T follicular helper cell (primary cell): ENCODE results near the gene BIRC5.

Experiments used
- DNase-seq: peaks from one replicate; pipeline ENCODE4 v3.0.0-alpha.2; 2020; ENCODE audit warnings: low read depth

The BIRC5 gene

GRCh38 chr17:78184351-78184750 lies 29.7 kb upstream of the BIRC5 start:
- DNase-seq = no peak

DNA sequence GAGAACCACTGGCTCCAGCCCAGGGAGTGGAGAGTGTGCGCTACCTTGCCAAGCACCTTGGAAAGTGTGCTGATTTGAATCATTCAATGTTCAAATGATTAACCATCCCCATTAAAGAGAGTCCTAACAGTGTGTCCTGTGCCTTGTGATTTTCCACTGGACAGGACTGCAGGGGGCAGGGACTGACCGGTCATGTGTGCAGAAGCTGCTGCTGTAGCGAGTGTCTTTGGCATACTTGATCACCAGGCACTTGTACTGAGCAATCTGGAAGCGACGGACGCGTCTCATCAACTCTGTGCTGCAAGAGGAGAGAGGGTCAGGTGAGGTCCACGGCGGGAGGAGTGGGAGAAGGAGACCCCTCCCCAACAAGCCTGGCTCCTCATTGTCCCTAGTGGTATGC lies 29.2 kb upstream of the BIRC5 start:
- no peak for DNase-seq

DNA sequence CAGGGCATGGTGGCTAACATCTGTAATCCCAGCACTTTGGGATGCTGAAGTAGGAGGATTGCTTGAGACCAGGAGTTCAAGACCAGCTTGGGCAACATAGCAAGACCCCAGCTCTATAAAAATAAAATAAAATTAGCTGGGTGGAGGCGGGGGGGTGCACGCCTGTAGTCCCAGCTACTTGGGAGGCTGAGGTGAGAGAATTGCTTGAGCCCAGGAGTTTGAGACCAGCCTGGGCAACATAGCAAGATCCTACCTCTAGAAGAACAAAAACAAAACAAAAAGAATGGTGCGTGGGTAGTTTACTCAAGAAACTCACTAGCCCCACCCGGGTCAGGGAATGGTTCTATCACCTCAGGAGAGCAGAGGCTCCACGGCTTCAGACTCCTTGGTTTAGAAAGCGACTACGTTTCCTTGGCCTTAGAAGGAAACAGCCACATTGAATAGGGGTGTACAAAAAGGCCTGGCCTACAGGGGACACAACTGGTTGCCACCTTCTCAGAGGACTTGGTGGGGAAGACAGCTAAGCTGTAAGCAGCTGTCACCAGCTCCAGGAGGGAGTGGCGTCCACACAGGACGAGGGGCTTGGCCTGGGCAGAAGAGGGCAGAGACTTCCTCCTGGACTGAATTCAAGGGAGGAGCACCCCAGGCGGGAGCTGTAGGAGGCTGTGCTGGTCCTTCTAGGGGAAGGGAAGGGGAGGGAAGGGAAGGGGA lies 27.9 kb upstream of the BIRC5 start:
- DNase-seq = no peak

DNA sequence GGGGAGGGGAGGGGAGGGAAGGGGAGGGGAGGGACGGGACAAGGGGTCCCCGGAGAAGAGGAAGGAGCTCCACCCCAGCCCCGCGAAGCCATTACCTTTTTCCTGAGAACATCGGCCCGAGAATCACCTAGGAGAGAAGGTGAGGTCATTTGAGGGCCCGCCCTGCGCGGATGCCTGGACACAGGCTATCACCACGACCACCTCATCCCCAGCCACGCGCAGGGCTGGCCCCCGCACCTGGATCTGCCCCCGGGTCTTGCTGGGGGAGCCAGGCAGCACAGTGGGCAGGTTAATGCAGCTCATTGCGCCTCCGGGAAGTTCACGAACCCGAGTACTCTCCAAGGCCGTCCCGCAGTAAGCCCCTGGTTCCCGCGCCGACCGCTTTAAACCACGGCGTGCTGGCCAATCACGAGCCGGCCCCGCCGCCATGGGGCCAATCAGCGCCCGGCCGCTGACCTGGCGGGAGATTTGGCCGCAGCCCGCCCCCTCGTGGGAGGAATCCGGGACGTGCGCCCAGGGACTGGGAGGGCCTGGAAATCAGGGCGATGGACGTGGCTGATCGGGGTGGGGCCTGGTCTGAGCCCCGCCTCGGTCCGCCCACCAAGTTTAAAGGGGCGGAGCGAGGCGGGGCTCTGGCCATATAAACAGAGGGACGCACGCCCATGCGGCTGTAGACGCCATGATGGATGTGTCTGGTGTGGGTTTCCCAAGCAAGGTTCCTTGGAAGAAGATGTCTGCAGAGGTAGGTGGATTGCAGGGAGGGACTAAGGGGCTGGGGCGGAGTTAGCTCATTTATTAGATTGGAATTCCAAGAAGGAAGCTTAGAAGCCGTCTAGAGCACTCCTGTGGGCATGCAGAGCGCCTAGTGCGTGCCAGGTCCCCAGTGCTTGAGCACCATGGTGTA lies 27.1 kb upstream of the BIRC5 start, which contains the start of the genes AFMID and TK1:
Gene AFMID (plus strand): TSS at position 671 of the 904 bp plus-strand sequence. CDS start 9 bp downstream, at position 680.
Gene TK1 (minus strand): TSS at position 361 of the 904 bp plus-strand sequence. CDS start 58 bp downstream, at position 303.
- DNase-seq = peak; percentile 57

GRCh38 chr17:78196716-78197115 lies 17.3 kb upstream of the BIRC5 start:
- no peak for DNase-seq

GRCh38 chr17:78197147-78197832 lies 16.8 kb upstream of the BIRC5 start:
- no peak for DNase-seq

DNA sequence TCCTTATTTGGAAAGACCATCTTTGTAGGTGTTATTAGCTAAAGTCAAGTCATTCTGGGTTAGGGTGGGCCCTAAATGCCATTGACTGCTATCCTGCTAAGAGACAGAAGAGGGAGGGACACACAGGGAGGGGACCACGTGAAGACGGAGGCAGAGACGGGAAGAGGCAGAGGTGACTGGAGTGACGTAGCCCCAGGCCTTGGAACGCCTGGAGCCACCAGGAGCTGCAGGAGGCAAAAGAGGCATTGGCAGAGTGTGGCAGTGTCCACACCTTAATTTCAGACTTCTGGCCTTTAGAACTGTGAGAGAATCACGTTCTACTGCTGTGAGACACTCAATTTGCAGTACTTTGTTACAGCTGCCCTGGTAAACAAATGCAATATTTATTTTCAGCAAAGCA lies 13.6 kb upstream of the BIRC5 start:
- DNase-seq = no peak

- no peak for DNase-seq
These were observed 11.4 kb upstream of the BIRC5 start for GRCh38 chr17:78202666-78203065.

- no peak for DNase-seq
These were observed 9.5 kb upstream of the BIRC5 start for GRCh38 chr17:78204387-78205123.

GRCh38 chr17:78205124-78205775 lies 8.8 kb upstream of the BIRC5 start:
- DNase-seq = no peak

DNA sequence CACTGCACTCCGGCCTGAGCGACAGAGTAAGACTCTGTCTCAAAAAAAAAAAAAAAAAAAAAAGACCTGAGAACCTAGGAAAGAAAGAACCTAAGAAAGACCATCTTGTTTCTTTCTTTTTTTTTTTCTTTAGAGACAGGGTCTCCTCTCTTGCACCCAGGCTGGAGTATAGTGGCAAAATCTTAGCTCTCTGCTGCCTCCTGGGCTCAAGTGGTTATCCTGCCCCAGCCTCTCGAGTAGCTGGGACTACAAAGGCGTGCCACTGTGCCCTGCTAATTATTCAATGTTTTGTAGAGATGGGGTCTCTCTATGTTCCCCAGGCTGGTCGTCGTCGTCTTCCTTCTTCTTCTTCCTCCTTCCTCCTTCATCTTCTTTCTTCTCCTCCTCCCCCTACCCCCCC lies 7.8 kb upstream of the BIRC5 start:
- no peak for DNase-seq

DNA sequence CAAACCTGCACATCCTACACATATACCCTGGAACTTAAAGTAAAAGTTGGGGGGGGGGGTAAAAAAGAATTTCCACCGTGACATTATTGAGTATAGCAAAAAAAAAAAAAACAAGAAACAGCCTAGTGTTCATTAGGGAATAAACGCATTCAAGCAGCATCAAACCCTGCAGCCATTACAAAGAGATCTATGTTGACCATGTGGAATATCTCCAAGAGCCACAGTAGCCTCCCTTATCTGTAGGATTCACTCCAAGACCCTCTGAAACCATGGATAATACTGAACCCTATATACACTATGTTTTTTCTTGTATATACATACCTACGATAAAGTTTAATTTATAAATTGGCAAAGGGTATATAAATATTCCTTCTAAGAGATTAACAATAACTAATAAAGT lies 5.6 kb upstream of the BIRC5 start:
- DNase-seq = no peak

- DNase-seq = no peak
These were observed 3.9 kb upstream of the BIRC5 start for GRCh38 chr17:78210111-78210510.

DNA sequence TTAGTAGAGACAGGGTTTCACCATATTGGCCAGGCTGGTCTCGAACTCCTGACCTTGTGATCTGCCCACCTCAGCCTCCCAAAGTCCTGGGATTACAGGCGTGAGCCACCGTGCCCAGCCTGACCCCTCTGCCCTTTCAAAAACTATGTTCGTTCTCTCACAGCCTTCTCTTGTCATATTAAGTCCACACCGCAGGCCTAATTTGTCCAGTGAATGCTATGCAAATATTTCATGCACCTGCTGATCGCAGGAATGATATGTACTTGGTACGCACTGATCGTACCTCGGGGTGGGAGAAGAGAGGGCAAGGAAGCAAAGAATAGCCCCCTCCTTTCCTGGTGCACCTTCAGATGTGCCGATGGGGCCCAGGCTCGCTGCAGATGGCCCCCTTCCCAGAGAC lies 3.0 kb upstream of the BIRC5 start:
- no peak for DNase-seq

DNA sequence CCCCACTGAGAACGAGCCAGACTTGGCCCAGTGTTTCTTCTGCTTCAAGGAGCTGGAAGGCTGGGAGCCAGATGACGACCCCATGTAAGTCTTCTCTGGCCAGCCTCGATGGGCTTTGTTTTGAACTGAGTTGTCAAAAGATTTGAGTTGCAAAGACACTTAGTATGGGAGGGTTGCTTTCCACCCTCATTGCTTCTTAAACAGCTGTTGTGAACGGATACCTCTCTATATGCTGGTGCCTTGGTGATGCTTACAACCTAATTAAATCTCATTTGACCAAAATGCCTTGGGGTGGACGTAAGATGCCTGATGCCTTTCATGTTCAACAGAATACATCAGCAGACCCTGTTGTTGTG lies 631 bp downstream of the BIRC5 start:
- no peak for DNase-seq

- DNase-seq = no peak
These were observed 5.5 kb downstream of the BIRC5 start for GRCh38 chr17:78219396-78220150.

- DNase-seq = no peak
These were observed 9.0 kb downstream of the BIRC5 start for GRCh38 chr17:78223061-78223460.

DNA sequence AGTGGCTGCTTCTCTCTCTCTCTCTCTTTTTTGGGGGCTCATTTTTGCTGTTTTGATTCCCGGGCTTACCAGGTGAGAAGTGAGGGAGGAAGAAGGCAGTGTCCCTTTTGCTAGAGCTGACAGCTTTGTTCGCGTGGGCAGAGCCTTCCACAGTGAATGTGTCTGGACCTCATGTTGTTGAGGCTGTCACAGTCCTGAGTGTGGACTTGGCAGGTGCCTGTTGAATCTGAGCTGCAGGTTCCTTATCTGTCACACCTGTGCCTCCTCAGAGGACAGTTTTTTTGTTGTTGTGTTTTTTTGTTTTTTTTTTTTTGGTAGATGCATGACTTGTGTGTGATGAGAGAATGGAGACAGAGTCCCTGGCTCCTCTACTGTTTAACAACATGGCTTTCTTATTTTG lies 9.7 kb downstream of the BIRC5 start:
- DNase-seq = no peak

DNA sequence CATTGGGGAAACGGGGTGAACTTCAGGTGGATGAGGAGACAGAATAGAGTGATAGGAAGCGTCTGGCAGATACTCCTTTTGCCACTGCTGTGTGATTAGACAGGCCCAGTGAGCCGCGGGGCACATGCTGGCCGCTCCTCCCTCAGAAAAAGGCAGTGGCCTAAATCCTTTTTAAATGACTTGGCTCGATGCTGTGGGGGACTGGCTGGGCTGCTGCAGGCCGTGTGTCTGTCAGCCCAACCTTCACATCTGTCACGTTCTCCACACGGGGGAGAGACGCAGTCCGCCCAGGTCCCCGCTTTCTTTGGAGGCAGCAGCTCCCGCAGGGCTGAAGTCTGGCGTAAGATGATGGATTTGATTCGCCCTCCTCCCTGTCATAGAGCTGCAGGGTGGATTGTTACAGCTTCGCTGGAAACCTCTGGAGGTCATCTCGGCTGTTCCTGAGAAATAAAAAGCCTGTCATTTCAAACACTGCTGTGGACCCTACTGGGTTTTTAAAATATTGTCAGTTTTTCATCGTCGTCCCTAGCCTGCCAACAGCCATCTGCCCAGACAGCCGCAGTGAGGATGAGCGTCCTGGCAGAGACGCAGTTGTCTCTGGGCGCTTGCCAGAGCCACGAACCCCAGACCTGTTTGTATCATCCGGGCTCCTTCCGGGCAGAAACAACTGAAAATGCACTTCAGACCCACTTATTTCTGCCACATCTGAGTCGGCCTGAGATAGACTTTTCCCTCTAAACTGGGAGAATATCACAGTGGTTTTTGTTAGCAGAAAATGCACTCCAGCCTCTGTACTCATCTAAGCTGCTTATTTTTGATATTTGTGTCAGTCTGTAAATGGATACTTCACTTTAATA lies 10.4 kb downstream of the BIRC5 start:
- DNase-seq = no peak
